SKM-1 (cell line): ENCODE data around the gene INHA.

Experiments
- DNase-seq: peaks from one replicate; lab custom pipeline; 2025; ENCODE audit not compliant: unreplicated experiment; lab: John Stamatoyannopoulos, UW

The INHA gene

GRCh38 chr2:219572237-219573001, at the start of gene INHA:
Gene INHA, plus strand, starts transcription at chr2:219572310. Its CDS starts 65 bp downstream, at chr2:219572375.
- DNase-seq, result no peak

GRCh38 chr2:219523031-219523671, 49.0 kb upstream of the INHA start:
- no peak for DNase-seq

GRCh38 chr2:219524817-219525216, 47.3 kb upstream of the INHA start:
- DNase-seq, result no peak

- DNase-seq, result no peak
Observed at GRCh38 chr2:219525533-219526232, 46.4 kb upstream of the INHA start.

GRCh38 chr2:219526320-219527075, 45.6 kb upstream of the INHA start:
- DNase-seq, result no peak

- no peak for DNase-seq
Observed at GRCh38 chr2:219527076-219527394, 45.1 kb upstream of the INHA start.

- no peak for DNase-seq
Observed at GRCh38 chr2:219527472-219527871, 44.6 kb upstream of the INHA start.

GRCh38 chr2:219530048-219530963, 41.8 kb upstream of the INHA start:
- DNase-seq, result peak; percentile 72

GRCh38 chr2:219531639-219532377, 40.3 kb upstream of the INHA start:
- DNase-seq, result no peak

- DNase-seq, result no peak
Observed at GRCh38 chr2:219532378-219532649, 39.8 kb upstream of the INHA start.

- DNase-seq, result no peak
Observed at GRCh38 chr2:219533930-219534661, 38.0 kb upstream of the INHA start.

GRCh38 chr2:219536425-219536824, 35.7 kb upstream of the INHA start:
- DNase-seq, result no peak

GRCh38 chr2:219536967-219537366, 35.1 kb upstream of the INHA start:
- DNase-seq, result no peak

- DNase-seq, result no peak
Observed at GRCh38 chr2:219537657-219538488, 34.2 kb upstream of the INHA start.

GRCh38 chr2:219538504-219538951, 33.6 kb upstream of the INHA start:
- no peak for DNase-seq

- no peak for DNase-seq
Observed at GRCh38 chr2:219538956-219539788, 32.9 kb upstream of the INHA start.

- DNase-seq, result no peak
Observed at GRCh38 chr2:219539926-219540678, 32.0 kb upstream of the INHA start.
